Kidney capillary endothelial cell (primary cell): Measurements from ENCODE around the gene UBA6.
A peak's percentile ranks its signal among the peaks of the same experiment; 100 is the strongest.
"Not testable (repeated sequence)": the region's sequence is repeated elsewhere in the genome, so short reads cannot be mapped to it uniquely, and the experiment has no call there.

Experiments used
- DNase-seq: peaks from one replicate; pipeline ENCODE4 v3.0.0-alpha.2; 2018; ENCODE audit warnings: low spot score

The UBA6 gene

GRCh38 chr4:67713529-67714247 lies 12.7 kb upstream of the UBA6 start:
- peak; percentile 42 for DNase-seq

- DNase-seq: no peak
Measured at GRCh38 chr4:67712650-67713528, 11.9 kb upstream of the UBA6 start.

- DNase-seq: no peak
Measured at GRCh38 chr4:67712000-67712625, 11.2 kb upstream of the UBA6 start.

GRCh38 chr4:67706682-67707081 lies 5.7 kb upstream of the UBA6 start:
- DNase-seq: not testable (repeated sequence)

- DNase-seq: no peak
Measured at GRCh38 chr4:67704843-67705242, 3.9 kb upstream of the UBA6 start.

GRCh38 chr4:67702166-67702565 lies 1.2 kb upstream of the UBA6 start:
- DNase-seq: no peak

- no peak for DNase-seq
Measured at GRCh38 chr4:67701517-67701850, 529 bp upstream of the UBA6 start.

- DNase-seq: peak; percentile 23
Measured at GRCh38 chr4:67700116-67700737, 728 bp downstream of the UBA6 start.

GRCh38 chr4:67699603-67700002 lies 1.4 kb downstream of the UBA6 start:
- no peak for DNase-seq

- no peak for DNase-seq
Measured at GRCh38 chr4:67697860-67698687, 2.9 kb downstream of the UBA6 start.

GRCh38 chr4:67696061-67696460 lies 4.9 kb downstream of the UBA6 start:
- DNase-seq: no peak

- no peak for DNase-seq
Measured at GRCh38 chr4:67694662-67695061, 6.3 kb downstream of the UBA6 start.

- DNase-seq: no peak
Measured at GRCh38 chr4:67691328-67691727, 9.6 kb downstream of the UBA6 start.

GRCh38 chr4:67687636-67688035 lies 13.3 kb downstream of the UBA6 start:
- DNase-seq: no peak

- no peak for DNase-seq
Measured at GRCh38 chr4:67685532-67685859, 15.5 kb downstream of the UBA6 start.

GRCh38 chr4:67684839-67685531 lies 16.0 kb downstream of the UBA6 start:
- no peak for DNase-seq

GRCh38 chr4:67682266-67682665 lies 18.7 kb downstream of the UBA6 start:
- DNase-seq: no peak

- no peak for DNase-seq
Measured at GRCh38 chr4:67680581-67681222, 20.3 kb downstream of the UBA6 start.

GRCh38 chr4:67678612-67679011 lies 22.3 kb downstream of the UBA6 start:
- DNase-seq: no peak

GRCh38 chr4:67674098-67674497 lies 26.9 kb downstream of the UBA6 start:
- DNase-seq: no peak

GRCh38 chr4:67668315-67668714 lies 32.6 kb downstream of the UBA6 start:
- DNase-seq: no peak
